ENCODE data around the gene PDE4D.

- TF ChIP-seq CTCF (IDR thresholded peaks at IDR 0.05), result no peak
- TF ChIP-seq POLR2A (IDR thresholded peaks at IDR 0.05), result no peak
Measured at GRCh38 chr5:59830536-59831200, 62.9 kb downstream of the PDE4D start.

All from right lobe of liver (tissue), 4 donors.